GM18873 (cell line): Measurements from ENCODE around the gene FUT6.
"Not testable (repeated sequence)": the region's sequence is repeated elsewhere in the genome, so short reads cannot be mapped to it uniquely, and the experiment has no call there.

Experiments
- ATAC-seq: cut with Tn5 transposase; IDR thresholded peaks from one replicate; pipeline ENCODE4 v1.9.1; 2021; ENCODE audit warnings: mild to moderate bottlenecking, moderate library complexity, moderate number of reproducible peaks; ENCODE audit not compliant: unreplicated experiment, low FRiP score

Gene FUT6

GRCh38 chr19:5788422-5788821, 51.1 kb downstream of the FUT6 start:
- ATAC-seq, result no peak

GRCh38 chr19:5787409-5788182, 51.9 kb downstream of the FUT6 start:
- ATAC-seq, result no peak

- no peak for ATAC-seq
Measured at GRCh38 chr19:5786593-5787408, 52.7 kb downstream of the FUT6 start.

GRCh38 chr19:5785423-5785822, 54.1 kb downstream of the FUT6 start:
- no peak for ATAC-seq

- ATAC-seq, result no peak
Measured at GRCh38 chr19:5784581-5785147, 54.8 kb downstream of the FUT6 start, which contains the start of gene PRR22. Gene PRR22 (minus strand): TSS chr19:5784746. CDS start chr19:5784660, 86 bp downstream.

- no peak for ATAC-seq
Measured at GRCh38 chr19:5782945-5783919, 56.3 kb downstream of the FUT6 start.

DNA sequence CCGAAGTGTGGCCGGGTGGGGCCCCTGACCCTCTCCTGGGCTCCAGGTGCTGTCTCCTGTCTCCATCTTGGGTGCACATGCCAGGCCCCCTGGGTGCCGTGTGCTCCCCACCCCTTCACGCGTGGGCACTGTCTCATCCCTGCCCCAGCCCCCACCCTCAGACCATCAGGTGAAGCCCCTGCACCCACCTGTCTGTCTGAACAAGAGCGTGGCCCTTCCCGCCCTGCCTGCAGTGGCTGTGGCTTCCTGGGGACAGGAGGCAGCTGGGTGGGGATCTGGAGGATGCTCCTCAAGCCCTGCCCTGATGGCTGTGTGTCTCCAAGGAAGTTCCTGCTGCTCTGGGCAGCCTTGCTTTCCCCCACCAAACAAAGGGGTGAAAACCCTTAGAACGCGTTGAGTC, 57.2 kb downstream of the FUT6 start:
- no peak for ATAC-seq

DNA sequence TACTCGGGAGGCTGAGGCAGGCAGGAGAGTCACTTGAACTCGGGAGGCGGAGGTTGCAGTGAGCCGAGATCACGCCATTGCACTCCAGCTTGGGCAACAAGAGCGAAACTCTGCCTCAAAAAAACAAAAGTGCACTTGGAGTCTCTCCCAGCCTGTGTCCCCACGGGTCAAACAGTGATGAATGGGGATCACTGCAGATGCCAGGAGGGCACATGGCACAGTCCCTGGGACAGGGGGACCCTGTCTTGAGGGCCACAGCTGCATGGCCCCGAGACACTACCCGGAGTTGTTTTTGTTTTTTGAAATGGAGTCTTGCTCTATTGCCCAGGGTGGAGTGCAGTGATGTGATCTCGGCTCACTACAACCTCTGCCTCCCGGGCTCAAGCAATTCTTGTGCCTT, 58.6 kb downstream of the FUT6 start:
- not testable (repeated sequence) for ATAC-seq
